ENCODE measurements around the gene TMEM97.
"Not testable (repeated sequence)": the region's sequence is repeated elsewhere in the genome, so short reads cannot be mapped to it uniquely, and the experiment has no call there.

The TMEM97 gene

GRCh38 chr17:28318759-28319597, at the start of gene TMEM97:
TSS of gene TMEM97 (plus strand) at chr17:28319200. CDS start at chr17:28319240, 40 bp downstream.
- DNase-seq = peak; percentile 94

GRCh38 chr17:28270055-28270454, 48.9 kb upstream of the TMEM97 start:
- no peak for DNase-seq

- no peak for DNase-seq
Measured at GRCh38 chr17:28270926-28271325, 48.1 kb upstream of the TMEM97 start.

- DNase-seq = no peak
Measured at GRCh38 chr17:28271431-28271830, 47.6 kb upstream of the TMEM97 start.

GRCh38 chr17:28272166-28272565, 46.8 kb upstream of the TMEM97 start:
- DNase-seq = no peak

- DNase-seq = not testable (repeated sequence)
Measured at GRCh38 chr17:28273341-28273740, 45.7 kb upstream of the TMEM97 start.

- DNase-seq = no peak
Measured at GRCh38 chr17:28274591-28275265, 44.3 kb upstream of the TMEM97 start.

- DNase-seq = no peak
Measured at GRCh38 chr17:28276011-28276410, 43.0 kb upstream of the TMEM97 start.

- DNase-seq = no peak
Measured at GRCh38 chr17:28279411-28279810, 39.6 kb upstream of the TMEM97 start.

GRCh38 chr17:28280826-28281225, 38.2 kb upstream of the TMEM97 start:
- DNase-seq = no peak

GRCh38 chr17:28282596-28282995, 36.4 kb upstream of the TMEM97 start:
- peak; percentile 19 for DNase-seq

- DNase-seq = no peak
Measured at GRCh38 chr17:28285965-28286364, 33.0 kb upstream of the TMEM97 start.

GRCh38 chr17:28290703-28291102, 28.3 kb upstream of the TMEM97 start:
- no peak for DNase-seq

- no peak for DNase-seq
Measured at GRCh38 chr17:28291780-28292330, 27.1 kb upstream of the TMEM97 start.

- DNase-seq = not testable (repeated sequence)
Measured at GRCh38 chr17:28292878-28293277, 26.1 kb upstream of the TMEM97 start.

GRCh38 chr17:28293994-28294393, 25.0 kb upstream of the TMEM97 start:
- no peak for DNase-seq

- DNase-seq = no peak
Measured at GRCh38 chr17:28295677-28296578, 23.1 kb upstream of the TMEM97 start.

GRCh38 chr17:28298449-28298848, 20.6 kb upstream of the TMEM97 start:
- no peak for DNase-seq

- no peak for DNase-seq
Measured at GRCh38 chr17:28306954-28307401, 12.0 kb upstream of the TMEM97 start.

- no peak for DNase-seq
Measured at GRCh38 chr17:28313841-28314240, 5.2 kb upstream of the TMEM97 start.

- no peak for DNase-seq
Measured at GRCh38 chr17:28315846-28316705, 2.9 kb upstream of the TMEM97 start.
